DND-41 (cell line): Measurements from ENCODE around the gene HOXB4.

Experiments used
- EZH2 ChIP-seq: IDR thresholded peaks from 3 replicates; pipeline ENCODE4 v1.6.1; 2012; ENCODE audit warnings: borderline replicate concordance, low read depth, mild to moderate bottlenecking, moderate library complexity, low read length, inconsistent platforms; ENCODE audit not compliant: severe bottlenecking
- TF ChIP-seq, protein P1 (sequence below): IDR thresholded peaks from 2 replicates; pipeline ENCODE4 v1.5.1; 2012; ENCODE audit warnings: borderline replicate concordance, low read length, moderate library complexity, mild to moderate bottlenecking; ENCODE audit not compliant: poor library complexity, severe bottlenecking; ENCODE audit errors: extremely low read depth

GRCh38 chr17:48562934-48563333 lies 15.2 kb downstream of the HOXB4 start:
- TF ChIP-seq, protein P1, sequence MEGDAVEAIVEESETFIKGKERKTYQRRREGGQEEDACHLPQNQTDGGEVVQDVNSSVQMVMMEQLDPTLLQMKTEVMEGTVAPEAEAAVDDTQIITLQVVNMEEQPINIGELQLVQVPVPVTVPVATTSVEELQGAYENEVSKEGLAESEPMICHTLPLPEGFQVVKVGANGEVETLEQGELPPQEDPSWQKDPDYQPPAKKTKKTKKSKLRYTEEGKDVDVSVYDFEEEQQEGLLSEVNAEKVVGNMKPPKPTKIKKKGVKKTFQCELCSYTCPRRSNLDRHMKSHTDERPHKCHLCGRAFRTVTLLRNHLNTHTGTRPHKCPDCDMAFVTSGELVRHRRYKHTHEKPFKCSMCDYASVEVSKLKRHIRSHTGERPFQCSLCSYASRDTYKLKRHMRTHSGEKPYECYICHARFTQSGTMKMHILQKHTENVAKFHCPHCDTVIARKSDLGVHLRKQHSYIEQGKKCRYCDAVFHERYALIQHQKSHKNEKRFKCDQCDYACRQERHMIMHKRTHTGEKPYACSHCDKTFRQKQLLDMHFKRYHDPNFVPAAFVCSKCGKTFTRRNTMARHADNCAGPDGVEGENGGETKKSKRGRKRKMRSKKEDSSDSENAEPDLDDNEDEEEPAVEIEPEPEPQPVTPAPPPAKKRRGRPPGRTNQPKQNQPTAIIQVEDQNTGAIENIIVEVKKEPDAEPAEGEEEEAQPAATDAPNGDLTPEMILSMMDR = no peak
- no peak for TF ChIP-seq EZH2
